Esophagus muscularis mucosa (tissue), 4 donors: ENCODE measurements around the gene TSC22D2. TPM values are rescaled to one million over a fixed set of nuclear protein-coding genes. Genes with fewer than 3 reads are reported as not detected.

Experiments used
- DNase-seq: peaks from one replicate; pipeline ENCODE4 v3.0.0-alpha.2; 2017; ENCODE audit errors: extremely low spot score
- H3K27ac ChIP-seq, 4 donors: fragments of 200-600 bp; sonication (generic); replicated peaks in 1 of 4; 1 replicate in 3 of 4; 2 replicates in 1 of 4; pipeline ENCODE4 v1.5.1; 2016 to 2019; ENCODE audit warnings: mild to moderate bottlenecking in 1 of 4
- H3K27me3 ChIP-seq, 4 donors: fragments of 200-600 bp; sonication (generic); one replicate each; pipeline versions ENCODE4 v1.5.1 to v1.6.0; 2016 to 2019
- H3K36me3 ChIP-seq, 4 donors: fragments of 200-600 bp; sonication (generic); one replicate each; pipeline ENCODE4 v1.5.1; 2016 to 2019
- H3K4me1 ChIP-seq, 4 donors: fragments of 200-600 bp; sonication (generic); one replicate each; pipeline ENCODE4 v1.5.1; 2016 to 2019
- H3K4me3 ChIP-seq, 4 donors: fragments of 200-600 bp; sonication (generic); 1 replicate in 2 of 4; 2 replicates in 2 of 4; pipeline ENCODE4 v1.5.1; 2016 to 2019; ENCODE audit warnings: mild to moderate bottlenecking in 4 of 4, moderate library complexity in 1 of 4
- H3K9me3 ChIP-seq, 4 donors: fragments of 200-600 bp; sonication (generic); 1 replicate in 3 of 4; 2 replicates in 1 of 4; pipeline ENCODE4 v1.5.1; 2016 to 2019
- EP300 ChIP-seq: sonication (generic); formaldehyde crosslinking; IDR thresholded peaks from one replicate; pipeline ENCODE4 v1.6.1; 2017; ENCODE audit warnings: antibody characterized with exemption
- POLR2A ChIP-seq: fragments of 450-650 bp; IDR thresholded peaks from one replicate; pipeline ENCODE4 v1.6.1; 2017; ENCODE audit warnings: antibody characterized with exemption, moderate library complexity, mild to moderate bottlenecking, low read depth
- POLR2AphosphoS5 ChIP-seq, 2 donors: sonication (generic); formaldehyde crosslinking; IDR thresholded peaks; one replicate each; pipeline ENCODE4 v1.6.1; 2017; ENCODE audit warnings: antibody characterized with exemption in 2 of 2
- WGBS: methylation state at CpG from one replicate; pipeline ENCODE4 v1.1.5; 2018; 5-methylcytosine and 5-hydroxymethylcytosine counted together
- intact Hi-C: fragments of 100-400 bp; cut with DNase I; formaldehyde crosslinking; loops from one replicate; pipeline ENCODE4 v1.15.1; 2023
- total RNA-seq, 4 donors: library from RNA; depleted of rRNA; stranded (reverse); fragments of >200 nt; gene quantifications; one replicate each; pipeline versions ENCODE4 v1.1.0 to v1.2.1, GENCODE V29; 2016
- TF ChIP-seq, protein P1 (sequence below), 3 experiments: fragments of 200-600 bp in 2 of 3; fragments of 450-650 bp in 1 of 3; sonication (generic) in 2 of 3; IDR thresholded peaks; one replicate each; pipeline ENCODE4 v1.5.1; 2017 to 2019; ENCODE audit warnings: antibody characterized with exemption in 3 of 3, mild to moderate bottlenecking in 2 of 3, moderate library complexity in 1 of 3

Gene TSC22D2
- total RNA-seq, 4 donors from 2014 or later, result 19.1 to 27.1 (median 21.2) TPM

DNA sequence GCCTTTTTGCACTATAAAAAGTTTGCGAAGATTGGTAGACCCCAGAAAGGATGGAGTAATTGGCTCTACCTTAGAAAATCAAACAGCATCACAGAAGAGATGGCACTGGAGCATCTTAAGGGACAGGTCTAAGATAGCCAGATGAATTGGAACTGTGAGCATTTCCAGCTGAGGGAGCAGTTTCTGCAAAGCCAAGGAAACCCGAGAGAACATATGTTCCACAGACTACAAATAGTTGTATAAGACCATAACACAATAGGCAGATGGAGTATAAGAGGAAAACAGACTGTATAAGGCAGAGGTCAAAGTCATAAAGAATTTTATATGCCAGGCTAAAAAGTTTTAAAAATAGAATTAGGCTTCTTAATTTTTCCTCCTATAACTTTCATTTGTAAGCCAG is 46.0 kb downstream of the TSC22D2 start:
- H3K27me3 ChIP-seq, result no peaks in the 10 kb centered on the region
- 82% methylated on average over 2 of the region's 2 CpGs for WGBS

DNA sequence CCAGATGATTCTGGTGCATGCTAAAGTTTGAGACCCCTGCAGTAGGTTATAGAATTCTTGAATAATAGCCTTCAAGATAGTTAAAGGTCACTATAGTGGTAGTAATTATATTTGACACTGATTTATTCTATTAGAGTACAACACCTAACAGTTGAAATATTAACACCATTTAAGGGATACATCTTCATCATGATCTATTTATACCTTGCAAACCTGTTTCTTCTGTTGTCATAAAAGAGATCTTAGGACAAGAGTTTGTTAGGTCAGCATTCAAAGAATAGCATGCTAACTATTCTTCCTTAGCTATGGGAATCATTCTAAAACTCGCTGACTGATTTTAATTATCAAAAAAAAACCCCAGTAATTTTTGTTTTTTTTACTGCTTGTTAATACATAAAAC is 46.5 kb downstream of the TSC22D2 start:
- peaks cover 15 to 60% (median 49%) of the 10 kb centered on the region in 4 donors for H3K4me1 ChIP-seq
- TF ChIP-seq, protein P1, sequence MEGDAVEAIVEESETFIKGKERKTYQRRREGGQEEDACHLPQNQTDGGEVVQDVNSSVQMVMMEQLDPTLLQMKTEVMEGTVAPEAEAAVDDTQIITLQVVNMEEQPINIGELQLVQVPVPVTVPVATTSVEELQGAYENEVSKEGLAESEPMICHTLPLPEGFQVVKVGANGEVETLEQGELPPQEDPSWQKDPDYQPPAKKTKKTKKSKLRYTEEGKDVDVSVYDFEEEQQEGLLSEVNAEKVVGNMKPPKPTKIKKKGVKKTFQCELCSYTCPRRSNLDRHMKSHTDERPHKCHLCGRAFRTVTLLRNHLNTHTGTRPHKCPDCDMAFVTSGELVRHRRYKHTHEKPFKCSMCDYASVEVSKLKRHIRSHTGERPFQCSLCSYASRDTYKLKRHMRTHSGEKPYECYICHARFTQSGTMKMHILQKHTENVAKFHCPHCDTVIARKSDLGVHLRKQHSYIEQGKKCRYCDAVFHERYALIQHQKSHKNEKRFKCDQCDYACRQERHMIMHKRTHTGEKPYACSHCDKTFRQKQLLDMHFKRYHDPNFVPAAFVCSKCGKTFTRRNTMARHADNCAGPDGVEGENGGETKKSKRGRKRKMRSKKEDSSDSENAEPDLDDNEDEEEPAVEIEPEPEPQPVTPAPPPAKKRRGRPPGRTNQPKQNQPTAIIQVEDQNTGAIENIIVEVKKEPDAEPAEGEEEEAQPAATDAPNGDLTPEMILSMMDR (IDR thresholded peaks at IDR 0.05), result no peak
- TF ChIP-seq POLR2AphosphoS5 (IDR thresholded peaks at IDR 0.05), result no peak
- no peak for TF ChIP-seq POLR2A
- no peak for TF ChIP-seq EP300
- intact Hi-C loops, result no loop called here
- no peak overlapping the region for H3K4me3 ChIP-seq
- H3K27ac ChIP-seq, result peak overlapping the region; percentile 29 to 58 (median 44)
- no peak for DNase-seq
- WGBS, result 63% methylated on average over 1 of the region's 1 CpG
- H3K9me3 ChIP-seq, result no peaks in the 10 kb centered on the region
- no peaks in the 10 kb centered on the region for H3K27me3 ChIP-seq
- peaks cover 5 to 22% (median 16%) of the 10 kb centered on the region in 4 donors for H3K36me3 ChIP-seq

More for the DNA sequence above, 46.0 kb downstream of the TSC22D2 start:
- no peak for DNase-seq
- intact Hi-C loops, result no loop called here
- TF ChIP-seq POLR2AphosphoS5 (IDR thresholded peaks at IDR 0.05) (no peak), EP300 (no peak), POLR2A (no peak)
- TF ChIP-seq, protein P1 (IDR thresholded peaks at IDR 0.05), result no peak
- peaks cover 5 to 19% (median 14%) of the 10 kb centered on the region in 4 donors for H3K36me3 ChIP-seq
- no peak overlapping the region for H3K4me3 ChIP-seq
- H3K9me3 ChIP-seq, result no peaks in the 10 kb centered on the region
- peaks cover 20 to 65% (median 54%) of the 10 kb centered on the region in 4 donors for H3K4me1 ChIP-seq
- peak overlapping the region; percentile 29 to 58 (median 44) for H3K27ac ChIP-seq

DNA sequence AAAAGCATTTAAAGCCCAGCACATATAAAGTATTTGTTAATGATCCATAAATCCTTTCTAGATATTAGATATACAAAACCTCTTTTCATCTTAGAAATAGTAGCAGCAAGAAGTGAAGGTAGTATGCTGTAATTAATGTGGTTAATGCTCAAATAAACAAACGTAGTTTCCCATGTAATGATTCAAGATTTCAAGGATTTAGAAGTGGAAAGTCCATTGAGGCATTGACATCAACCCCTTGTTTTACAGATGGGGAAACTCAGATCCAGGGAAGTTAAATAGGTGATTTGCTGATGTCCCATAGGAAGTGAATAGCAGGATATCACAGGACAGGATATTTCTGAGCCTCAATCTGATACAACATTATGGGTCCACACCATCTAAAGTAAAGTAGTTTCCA is 47.2 kb downstream of the TSC22D2 start:
- WGBS, result 69% methylated on average over 1 of the region's 1 CpG
- Histone ChIP-seq H3K27ac (peak overlapping the region in 2 of 4 donors; percentile 33 to 58), H3K36me3 (peaks cover 5 to 24% (median 17%) of the 10 kb centered on the region in 4 donors), H3K4me3 (no peak overlapping the region), H3K27me3 (no peaks in the 10 kb centered on the region), H3K4me1 (peaks cover 9 to 53% (median 42%) of the 10 kb centered on the region in 4 donors), H3K9me3 (no peaks in the 10 kb centered on the region)
- no peak for TF ChIP-seq POLR2AphosphoS5 (IDR thresholded peaks at IDR 0.05)
- TF ChIP-seq POLR2A, result no peak
- TF ChIP-seq EP300, result no peak
- TF ChIP-seq, protein P1 (IDR thresholded peaks at IDR 0.05), result no peak
- intact Hi-C loops, result no loop called here
- DNase-seq, result no peak

DNA sequence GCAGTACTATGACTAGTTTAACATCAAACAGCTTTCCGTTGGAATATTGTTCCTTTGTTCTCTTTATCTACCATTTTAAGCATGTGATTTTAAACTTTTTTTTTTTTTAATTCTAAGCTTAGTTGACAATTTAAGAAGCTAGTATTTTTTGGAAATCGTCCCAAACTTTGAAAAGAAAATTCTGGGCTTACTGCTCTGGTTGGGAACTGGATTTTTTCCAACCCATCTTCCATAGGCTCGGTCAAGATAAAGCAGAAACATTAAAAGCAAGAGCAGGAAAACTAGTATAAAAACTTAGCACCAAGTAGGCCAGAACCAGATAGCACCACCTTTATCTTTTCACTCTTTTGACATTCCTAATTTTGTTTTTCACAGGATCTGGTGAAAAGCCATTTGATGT is 49.9 kb downstream of the TSC22D2 start:
- Histone ChIP-seq H3K27me3 (no peaks in the 10 kb centered on the region), H3K9me3 (no peaks in the 10 kb centered on the region), H3K4me1 (peaks cover 0 to 45% (median 25%) of the 10 kb centered on the region in 4 donors), H3K27ac (no peak overlapping the region), H3K36me3 (peaks cover 5 to 26% (median 17%) of the 10 kb centered on the region in 4 donors), H3K4me3 (no peak overlapping the region)
- intact Hi-C loops, result no loop called here
- TF ChIP-seq POLR2A (no peak), POLR2AphosphoS5 (IDR thresholded peaks at IDR 0.05) (no peak), EP300 (no peak)
- WGBS, result 61% methylated on average over 3 of the region's 3 CpGs
- DNase-seq, result no peak

DNA sequence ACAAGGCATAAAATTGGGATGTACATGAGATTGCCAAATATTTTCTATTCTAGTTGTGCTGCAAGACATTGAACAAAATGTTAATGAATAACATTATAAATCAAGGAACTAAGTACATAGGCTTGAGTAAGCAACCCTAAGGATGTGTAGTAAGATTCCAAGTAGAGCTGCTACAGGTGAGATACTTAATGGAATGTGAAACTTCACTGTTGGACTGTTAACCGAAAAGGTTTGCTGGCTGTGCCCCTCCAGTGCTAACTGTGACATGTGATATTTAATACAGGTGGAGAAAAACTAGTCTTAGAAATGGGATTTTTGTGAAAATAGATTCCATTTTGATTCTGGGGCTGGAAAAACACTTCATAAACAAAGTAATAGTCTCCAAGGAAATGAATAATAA is 52.4 kb downstream of the TSC22D2 start:
- H3K36me3 ChIP-seq, result peaks cover 5 to 26% (median 17%) of the 10 kb centered on the region in 4 donors
- H3K4me1 ChIP-seq, result peaks cover 0 to 23% (median 5%) of the 10 kb centered on the region in 4 donors
- 97% methylated on average over 1 of the region's 1 CpG for WGBS
- TF ChIP-seq, protein P1 (IDR thresholded peaks at IDR 0.05), result no peak
- TF ChIP-seq POLR2AphosphoS5 (IDR thresholded peaks at IDR 0.05) (no peak), POLR2A (no peak), EP300 (no peak)
- intact Hi-C loops, result no loop called here
- DNase-seq, result no peak
- H3K27ac ChIP-seq, result no peak overlapping the region
- no peaks in the 10 kb centered on the region for H3K27me3 ChIP-seq
- H3K9me3 ChIP-seq, result no peaks in the 10 kb centered on the region
- H3K4me3 ChIP-seq, result no peak overlapping the region
